A549 (cell line): ENCODE data around the gene IZUMO4. TPM values are rescaled to one million over a fixed set of nuclear protein-coding genes. Genes with fewer than 3 reads are reported as not detected.

ENCODE experiments used
- ATAC-seq, 2 experiments: fragments of 200-7000 bp in 1 of 2; fragments of >200 bp in 1 of 2; cut with Nextera tagmentation in 1 of 2; cut with Tn5 transposase in 1 of 2; 3 replicates each; pipeline versions ENCODE4 v1.8.0 to v1.9.1; 2018 to 2020; ENCODE audit warnings: mild to moderate bottlenecking in 1 of 2, moderate library complexity in 1 of 2
- CTCF ChIA-PET: fragments of 300-600 bp; sonication (Branson Sonifier 250); formaldehyde crosslinking; extraction: SDS; loops from one replicate; lab custom pipeline; 2021; ENCODE audit warnings: antibody characterized with exemption, inconsistent platforms; lab: Yijun Ruan, JAX
- POLR2A ChIA-PET: fragments of 350-600 bp; formaldehyde crosslinking; extraction: SDS; loops from one replicate; lab custom pipeline; 2021; ENCODE audit warnings: antibody characterized with exemption, inconsistent platforms; lab: Yijun Ruan, JAX
- DNase-seq, 2 experiments: peaks; one replicate each; pipeline versions ENCODE4 v3.0.0 to v3.0.0-alpha.2; 2011 to 2016; ENCODE audit warnings: low read depth in 1 of 2, low spot score in 1 of 2
- FAIRE-seq: peaks from 2 replicates; lab custom pipeline; 2011; peaks lifted over from hg19 to GRCh38; lab: Jason Lieb, UNC
- H3K27ac ChIP-seq, 2 experiments: fragments of >200 bp; sonication (Bioruptor Twin); formaldehyde crosslinking; 3 replicates each; pipeline ENCODE4 v1.5.1; 2016 to 2017
- H3K4me1 ChIP-seq: fragments of >200 bp; sonication (Bioruptor Twin); formaldehyde crosslinking; 3 replicates; pipeline ENCODE4 v1.6.1; 2016
- H3K4me2 ChIP-seq: fragments of >200 bp; sonication (Bioruptor Twin); formaldehyde crosslinking; 3 replicates; pipeline ENCODE4 v1.6.1; 2016
- H3K4me3 ChIP-seq: fragments of >200 bp; sonication (Bioruptor Twin); formaldehyde crosslinking; 3 replicates; pipeline ENCODE4 v1.5.1; 2016
- H3K9me3 ChIP-seq: fragments of >200 bp; sonication (Bioruptor Twin); formaldehyde crosslinking; 3 replicates; pipeline ENCODE4 v1.6.1; 2016
- BCL3 ChIP-seq: fragments of >200 bp; sonication (Bioruptor Twin); formaldehyde crosslinking; IDR thresholded peaks from 3 replicates; pipeline ENCODE4 v1.6.1; 2016
- BHLHE40 ChIP-seq: IDR thresholded peaks from 2 replicates; pipeline ENCODE4 v1.6.1; 2012; ENCODE audit warnings: low read depth, low read length, inconsistent platforms
- CHD4 ChIP-seq: fragments of 200-600 bp; sonication (generic); IDR thresholded peaks from 2 replicates; pipeline ENCODE4 v1.6.1; 2016; ENCODE audit warnings: antibody characterized with exemption, mild to moderate bottlenecking, borderline replicate concordance
- E2F6 ChIP-seq: IDR thresholded peaks from 2 replicates; pipeline ENCODE4 v1.6.1; 2012; ENCODE audit warnings: low read depth, borderline replicate concordance
- GATA3 ChIP-seq: IDR thresholded peaks from 2 replicates; pipeline ENCODE4 v1.6.1; 2012; ENCODE audit warnings: borderline replicate concordance
- HEYL ChIP-seq: fragments of 250-450 bp; sonication (Bioruptor Pico); IDR thresholded peaks from 2 replicates; pipeline ENCODE4 v1.8.0; 2021; ENCODE audit warnings: mild to moderate bottlenecking, moderate library complexity
- HOXB5 ChIP-seq: fragments of 250-450 bp; sonication (Bioruptor Pico); IDR thresholded peaks from 2 replicates; pipeline ENCODE4 v1.5.0; 2020; ENCODE audit warnings: mild to moderate bottlenecking, moderate library complexity
- JUN ChIP-seq, 2 experiments: fragments of >200 bp; sonication (Bioruptor Twin); formaldehyde crosslinking; IDR thresholded peaks; 2 replicates in 1 of 2; 3 replicates in 1 of 2; pipeline ENCODE4 v1.6.1; 2016 to 2017
- JUNB ChIP-seq: fragments of >200 bp; sonication (Bioruptor Twin); formaldehyde crosslinking; IDR thresholded peaks from 2 replicates; pipeline ENCODE4 v1.6.1; 2016
- MYC ChIP-seq: IDR thresholded peaks from 2 replicates; pipeline ENCODE4 v1.6.1; 2012; ENCODE audit warnings: mild to moderate bottlenecking, inconsistent platforms, low read length, improper control_type of control experiment, borderline replicate concordance
- NR3C1 ChIP-seq: fragments of >200 bp; sonication (Bioruptor Twin); formaldehyde crosslinking; IDR thresholded peaks from 3 replicates; pipeline ENCODE4 v1.6.1; 2017
- POLR2A ChIP-seq: IDR thresholded peaks from 2 replicates; pipeline ENCODE4 v1.6.1; 2012; ENCODE audit warnings: mild to moderate bottlenecking, low read length
- RAD21 ChIP-seq, 2 experiments: fragments of >200 bp in 1 of 2; sonication (Bioruptor Twin) in 1 of 2; formaldehyde crosslinking in 1 of 2; IDR thresholded peaks in 1 of 2; conservative IDR thresholded peaks in 1 of 2; 2 replicates in 1 of 2; 3 replicates in 1 of 2; pipeline ENCODE4 v1.6.1; 2012 to 2018; ENCODE audit warnings: inconsistent platforms in 1 of 2
- REST ChIP-seq: fragments of 200-600 bp; sonication (generic); IDR thresholded peaks from 2 replicates; pipeline ENCODE4 v1.6.1; 2016; ENCODE audit warnings: antibody characterized with exemption, mild to moderate bottlenecking, moderate library complexity
- TFCP2L1 ChIP-seq: fragments of 250-450 bp; sonication (Bioruptor Pico); IDR thresholded peaks from 2 replicates; pipeline ENCODE4 v1.5.0; 2021; ENCODE audit warnings: mild to moderate bottlenecking
- TP53 ChIP-seq: fragments of 250-450 bp; sonication (Bioruptor Pico); IDR thresholded peaks from 2 replicates; pipeline ENCODE4 v1.5.0; 2021; ENCODE audit warnings: mild to moderate bottlenecking, moderate library complexity
- ZC3H11A ChIP-seq: fragments of 450-650 bp; IDR thresholded peaks from 2 replicates; pipeline ENCODE4 v1.6.1; 2014; ENCODE audit warnings: antibody characterized with exemption, mild to moderate bottlenecking
- ZFP36 ChIP-seq: fragments of 450-650 bp; IDR thresholded peaks from 2 replicates; pipeline ENCODE4 v1.6.1; 2014; ENCODE audit warnings: borderline replicate concordance; ENCODE audit not compliant: partially characterized antibody
- WGBS: methylation state at CpG from one replicate; pipeline ENCODE4 v1.1.6; 2017; ENCODE audit errors: missing lambda C conversion rate; 5-methylcytosine and 5-hydroxymethylcytosine counted together
- polyA plus RNA-seq, 4 experiments: library from polyadenylated mRNA; depleted of rRNA in 3 of 4; stranded (reverse); fragments of >200 nt; fragmentation: RNase III in 1 of 4; extraction: RNeasy Plus Mini Kit Qiagen cat#74134 plus additional on column Dnase treatment in 1 of 4; gene quantifications; 2 replicates in 3 of 4; 3 replicates in 1 of 4; pipeline ENCODE4 v1.2.3, GENCODE V29; 2011 to 2017
- TF ChIP-seq, protein P1 (sequence below): IDR thresholded peaks from 2 replicates; pipeline ENCODE4 v1.6.1; 2012
- TF ChIP-seq, protein P2 (sequence below): fragments of 250-450 bp; sonication (Bioruptor Pico); IDR thresholded peaks from 2 replicates; pipeline ENCODE4 v1.5.0; 2021; ENCODE audit warnings: mild to moderate bottlenecking, moderate library complexity, borderline replicate concordance

Gene IZUMO4
- polyA plus RNA-seq, 2 of the 4 experiments (the other 2 are of a cell fraction) = 0.36 to 1.0 TPM

- no peak for TF ChIP-seq ZFP36
- no peak for TF ChIP-seq TFCP2L1
- 0 out of 2 replicates have a peak, but pooled peaks have one; percentile 35 for TF ChIP-seq HOXB5 (CRISPR knock-in tag)
- 0 out of 2 replicates have a peak, but pooled peaks have one; percentile 4 for TF ChIP-seq MYC
- TF ChIP-seq HEYL (CRISPR knock-in tag) = no peak
- TF ChIP-seq ZC3H11A = no peak
- peak; percentile 29 to 81; a peak in 3 of 5 replicates for TF ChIP-seq JUN (IDR thresholded peaks at IDR 0.05)
- TF ChIP-seq CHD4 = no peak
- peak; percentile 59 for TF ChIP-seq POLR2A
- TF ChIP-seq, protein P1, sequence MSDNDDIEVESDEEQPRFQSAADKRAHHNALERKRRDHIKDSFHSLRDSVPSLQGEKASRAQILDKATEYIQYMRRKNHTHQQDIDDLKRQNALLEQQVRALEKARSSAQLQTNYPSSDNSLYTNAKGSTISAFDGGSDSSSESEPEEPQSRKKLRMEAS = peak; percentile 90
- TF ChIP-seq NR3C1 = no peak
- peak; percentile 73 for TF ChIP-seq E2F6
- no peak for TF ChIP-seq BHLHE40
- peak in 1 of 2 experiments; percentile 34; a peak in 1 of 5 replicates for TF ChIP-seq RAD21 (conservative IDR thresholded peaks at IDR 0.05 in 1 of 2, IDR thresholded peaks at IDR 0.05 in 1 of 2)
- TF ChIP-seq GATA3 = peak; percentile 39
- TF ChIP-seq JUNB = no peak
- TF ChIP-seq REST = no peak
- TF ChIP-seq BCL3 = no peak
- TF ChIP-seq, protein P2, sequence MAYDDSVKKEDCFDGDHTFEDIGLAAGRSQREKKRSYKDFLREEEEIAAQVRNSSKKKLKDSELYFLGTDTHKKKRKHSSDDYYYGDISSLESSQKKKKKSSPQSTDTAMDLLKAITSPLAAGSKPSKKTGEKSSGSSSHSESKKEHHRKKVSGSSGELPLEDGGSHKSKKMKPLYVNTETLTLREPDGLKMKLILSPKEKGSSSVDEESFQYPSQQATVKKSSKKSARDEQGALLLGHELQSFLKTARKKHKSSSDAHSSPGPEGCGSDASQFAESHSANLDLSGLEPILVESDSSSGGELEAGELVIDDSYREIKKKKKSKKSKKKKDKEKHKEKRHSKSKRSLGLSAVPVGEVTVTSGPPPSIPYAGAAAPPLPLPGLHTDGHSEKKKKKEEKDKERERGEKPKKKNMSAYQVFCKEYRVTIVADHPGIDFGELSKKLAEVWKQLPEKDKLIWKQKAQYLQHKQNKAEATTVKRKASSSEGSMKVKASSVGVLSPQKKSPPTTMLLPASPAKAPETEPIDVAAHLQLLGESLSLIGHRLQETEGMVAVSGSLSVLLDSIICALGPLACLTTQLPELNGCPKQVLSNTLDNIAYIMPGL (CRISPR knock-in tag) = peak; percentile 67; the same call in 1 of the 2 replicates
Observed at GRCh38 chr19:2096034-2096479, 658 bp upstream of the IZUMO4 start, which contains the start of gene MOB3A (continued).

GRCh38 chr19:2097203-2097885 is 629 bp downstream of the IZUMO4 start:
- ATAC-seq = peak in 1 of 2 experiments; percentile 17; a peak in 2 of 6 replicates
- POLR2A ChIA-PET = no interaction called here
- peak overlapping the region; percentile 76 for H3K4me2 ChIP-seq
- no peak for FAIRE-seq
- H3K27ac ChIP-seq = peak overlapping the region in 1 of 2 experiments; percentile 62; a peak in 2 of 6 replicates
- TF ChIP-seq TP53 (CRISPR knock-in tag) = no peak
- H3K4me1 ChIP-seq = peaks cover 14% of the 10 kb centered on the region; the same call in 1 of the 3 replicates
- peak overlapping the region; percentile 40 for H3K4me3 ChIP-seq
- DNase-seq = no peak
- WGBS = 54% methylated on average over 11 of the region's 30 CpGs
- CTCF ChIA-PET = interaction anchor here (0.8 to 1.3 kb wide), 3 partner anchors 11 to 33 kb away, joined by 3 to 4 read pairs (median 4); no protein-coding TSS in a partner anchor
- no peaks in the 10 kb centered on the region for H3K9me3 ChIP-seq
